ENCODE results near the gene AMMECR1L. TPM values are rescaled to one million over a fixed set of nuclear protein-coding genes. Genes with fewer than 3 reads are reported as not detected.
"Not testable (repeated sequence)": the region's sequence is repeated elsewhere in the genome, so short reads cannot be mapped to it uniquely, and the experiment has no call there.

Gene AMMECR1L
- polyA plus RNA-seq, 4 donors = 25.9 to 29.8 (median 26.9) TPM

DNA sequence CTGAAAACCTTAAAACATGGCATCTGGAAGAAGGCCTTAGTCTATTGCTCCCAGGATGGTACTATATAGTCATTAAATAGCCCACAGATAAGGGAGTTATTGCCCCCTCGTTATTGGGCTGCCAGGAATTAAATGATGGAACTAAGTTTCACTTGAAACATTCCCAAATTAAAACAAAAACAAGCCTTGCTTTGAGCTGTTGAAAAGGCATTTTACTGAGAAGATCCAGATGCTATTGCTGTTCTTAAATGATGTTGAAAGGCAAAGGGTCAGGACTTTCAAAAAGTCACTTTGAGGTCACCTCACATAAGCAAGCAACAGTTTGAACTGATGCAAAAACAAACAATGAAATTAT lies 2.0 kb upstream of the AMMECR1L start:
- DNase-seq (ENCODE audit: low read depth in 4 of 4, low spot score in 3 of 4) = peak in 1 of 4 donors; percentile 42

- DNase-seq (ENCODE audit: low read depth in 4 of 4, low spot score in 3 of 4) = no peak
These were observed 1.5 kb upstream of the AMMECR1L start for GRCh38 chr2:127887082-127887775.

- not testable (repeated sequence) for DNase-seq (ENCODE audit: low read depth in 4 of 4, low spot score in 3 of 4)
These were observed 808 bp upstream of the AMMECR1L start for GRCh38 chr2:127886593-127886935.

GRCh38 chr2:127884861-127885740 lies 655 bp downstream of the AMMECR1L start:
- DNase-seq (ENCODE audit: low read depth in 4 of 4, low spot score in 3 of 4) = not testable (repeated sequence)

DNA sequence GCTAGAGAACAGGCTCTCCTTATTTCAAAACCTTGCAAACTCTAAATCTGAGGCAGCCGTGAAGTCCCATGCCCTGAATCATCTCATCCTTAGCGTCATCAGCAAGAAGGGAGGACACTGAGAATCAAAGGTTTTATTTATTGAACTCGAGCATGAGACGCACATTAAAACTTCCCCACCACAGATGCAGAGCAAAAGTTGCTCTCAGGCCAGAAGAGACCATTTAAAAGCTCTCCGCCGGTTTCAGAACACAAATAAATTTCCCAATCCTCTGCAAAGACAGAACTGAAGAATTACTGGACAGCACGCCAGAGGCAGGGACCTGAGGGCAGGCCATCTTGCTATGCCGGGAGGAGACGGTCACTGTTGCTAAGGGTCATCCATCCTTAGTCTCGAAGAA lies 1.3 kb downstream of the AMMECR1L start:
- no peak for DNase-seq (ENCODE audit: low read depth in 4 of 4, low spot score in 3 of 4)

DNA sequence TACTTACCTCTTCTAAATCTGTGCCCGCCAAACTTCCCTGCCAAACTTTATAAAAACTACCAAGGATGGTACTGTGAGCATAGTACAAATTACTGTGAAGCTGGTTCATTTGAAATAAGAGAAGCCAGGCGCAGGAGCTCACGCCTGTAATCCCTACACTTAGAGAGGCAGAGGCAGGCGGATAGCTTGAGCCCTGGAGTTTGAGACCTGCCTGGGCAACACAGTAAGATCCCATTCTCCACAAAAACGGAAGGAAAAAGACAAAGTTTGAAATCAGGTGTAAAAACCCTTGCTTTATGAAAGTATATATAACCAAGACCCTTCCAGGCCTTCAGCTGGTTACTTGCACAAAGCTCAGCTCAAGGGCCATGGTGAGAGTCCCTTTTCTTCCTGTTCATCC lies 5.9 kb downstream of the AMMECR1L start:
- DNase-seq (ENCODE audit: low read depth in 4 of 4, low spot score in 3 of 4) = no peak

DNA sequence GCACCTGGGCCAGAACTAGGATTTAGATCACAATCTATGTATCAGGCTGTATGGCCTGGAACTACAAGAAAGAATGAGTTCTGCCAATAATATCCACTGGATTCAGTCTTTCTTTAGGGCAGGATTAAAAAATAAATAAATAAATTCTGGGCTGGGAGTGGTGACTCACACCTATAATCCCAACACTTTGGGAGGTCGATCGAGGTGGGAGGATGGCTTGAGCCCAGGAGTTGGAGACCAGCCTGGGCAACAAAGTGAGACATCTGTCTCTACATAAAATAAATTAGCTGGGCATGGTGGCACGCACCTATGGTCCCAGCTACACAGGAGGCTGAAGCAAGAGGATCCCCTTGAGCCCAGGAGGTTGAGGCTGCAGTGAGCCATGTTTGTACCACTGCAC lies 8.1 kb downstream of the AMMECR1L start:
- no peak for DNase-seq (ENCODE audit: low read depth in 4 of 4, low spot score in 3 of 4)

- no peak for DNase-seq (ENCODE audit: low read depth in 4 of 4, low spot score in 3 of 4)
These were observed 8.6 kb downstream of the AMMECR1L start for GRCh38 chr2:127877136-127877535.

GRCh38 chr2:127874378-127875269 lies 11.1 kb downstream of the AMMECR1L start:
- no peak for DNase-seq (ENCODE audit: low read depth in 4 of 4, low spot score in 3 of 4)

DNA sequence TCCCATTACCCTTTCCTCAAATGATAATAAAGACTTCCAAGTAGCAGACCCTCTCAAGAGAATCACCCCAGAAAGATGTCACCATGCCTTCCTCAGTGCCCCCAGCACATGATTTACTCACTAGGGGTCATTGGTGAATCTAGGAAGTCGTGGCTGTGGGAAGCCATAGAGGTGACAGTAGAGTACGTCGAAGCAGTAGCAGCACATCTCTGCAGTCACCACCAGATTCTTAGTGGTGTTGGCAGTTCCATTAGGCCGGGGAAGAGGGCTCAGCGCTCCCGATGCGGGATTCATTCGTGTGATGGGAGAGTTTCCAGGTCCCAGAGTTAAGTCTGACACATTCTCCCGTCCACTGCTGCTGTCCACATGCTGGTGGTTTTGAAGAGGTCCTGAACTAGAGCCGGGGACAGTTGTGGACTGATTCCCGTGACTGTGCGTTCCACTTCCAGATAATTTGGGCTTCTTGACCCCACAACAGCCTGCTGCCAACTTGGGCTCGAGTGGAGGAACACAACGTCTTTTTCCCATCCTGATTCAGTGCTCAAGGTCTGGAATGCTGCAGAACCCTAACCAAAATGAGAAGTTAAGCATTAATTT lies 12.0 kb downstream of the AMMECR1L start:
- no peak for DNase-seq (ENCODE audit: low read depth in 4 of 4, low spot score in 3 of 4)

DNA sequence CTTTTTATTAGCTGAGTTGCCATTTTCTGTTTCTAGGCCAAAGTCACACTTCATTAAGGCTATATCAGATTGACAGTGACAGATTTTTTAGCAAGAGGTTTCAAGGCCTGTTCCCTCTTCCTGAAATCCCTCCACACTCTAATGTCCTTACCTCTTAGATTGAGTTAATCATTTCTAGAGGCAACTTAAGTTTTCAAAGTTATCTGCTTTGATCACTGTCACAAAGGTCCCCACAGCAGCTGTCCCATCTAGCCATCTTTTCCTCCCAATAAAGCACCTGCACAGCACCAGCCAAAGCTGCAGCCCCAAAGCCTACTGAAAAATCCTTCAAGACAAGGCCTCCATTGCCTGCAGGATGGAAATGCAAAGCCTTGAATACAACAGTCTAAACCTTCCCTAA lies 13.4 kb downstream of the AMMECR1L start:
- DNase-seq (ENCODE audit: low read depth in 4 of 4, low spot score in 3 of 4) = no peak

GRCh38 chr2:127865926-127866325 lies 19.8 kb downstream of the AMMECR1L start:
- DNase-seq (ENCODE audit: low read depth in 4 of 4, low spot score in 3 of 4) = no peak

DNA sequence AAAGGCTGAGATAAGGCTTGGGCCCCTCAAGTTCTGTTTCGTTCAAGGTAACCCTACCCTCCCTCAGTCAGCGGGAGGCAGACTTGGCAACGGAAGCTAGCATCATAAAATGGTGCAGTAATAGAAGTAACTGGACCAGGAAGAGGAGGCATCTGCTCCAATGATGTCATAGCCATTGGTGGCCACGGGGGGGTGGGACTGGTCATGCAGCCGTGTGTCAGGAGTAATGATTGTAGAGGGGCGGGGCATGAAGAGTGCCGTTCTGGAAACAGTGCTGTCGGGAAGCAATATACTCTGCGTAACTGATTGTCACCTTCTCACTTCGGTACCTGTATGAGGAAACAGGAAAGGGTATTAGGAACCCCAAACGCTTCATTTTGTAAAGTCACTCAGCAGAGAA lies 20.9 kb downstream of the AMMECR1L start:
- DNase-seq (ENCODE audit: low read depth in 4 of 4, low spot score in 3 of 4) = no peak

DNA sequence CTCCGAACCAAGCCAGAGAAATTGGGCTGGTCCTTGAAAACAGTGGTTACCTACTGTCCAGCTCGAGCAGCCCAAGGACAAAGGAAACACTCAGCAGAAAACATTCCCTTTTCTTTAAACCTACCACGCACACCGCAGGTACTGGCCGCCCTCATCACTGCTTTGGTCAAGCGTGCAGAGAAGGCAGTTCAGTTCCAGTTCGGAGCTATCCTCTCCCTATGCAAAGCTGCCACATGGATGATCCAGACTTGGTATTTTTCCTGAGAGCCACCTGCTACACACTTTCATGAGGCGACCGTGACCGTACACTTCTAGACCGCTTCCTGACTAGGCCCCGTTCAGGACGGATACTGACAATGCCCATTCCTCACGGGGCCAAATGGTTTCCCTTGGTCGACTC lies 23.5 kb downstream of the AMMECR1L start:
- DNase-seq (ENCODE audit: low read depth in 4 of 4, low spot score in 3 of 4) = no peak

DNA sequence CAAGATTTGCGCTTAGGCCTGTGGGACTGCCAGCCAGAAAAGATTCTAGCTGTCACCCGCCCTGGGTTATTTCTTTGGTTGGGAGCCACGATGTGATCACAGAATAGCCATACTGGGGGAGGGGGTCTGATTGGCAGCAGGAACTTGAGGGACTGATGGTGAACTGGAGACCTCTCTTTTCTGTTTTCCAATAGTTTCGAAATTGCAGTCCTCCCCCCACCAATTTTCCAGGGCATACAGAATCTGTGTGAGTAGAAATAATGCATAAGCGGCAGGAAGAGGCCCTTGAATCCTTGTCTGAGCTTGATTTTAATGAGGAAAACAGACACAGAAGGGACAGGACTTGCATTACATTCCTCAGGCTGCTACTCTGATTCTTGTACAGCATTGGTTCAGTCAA lies 25.6 kb downstream of the AMMECR1L start:
- DNase-seq (ENCODE audit: low read depth in 4 of 4, low spot score in 3 of 4) = no peak

DNA sequence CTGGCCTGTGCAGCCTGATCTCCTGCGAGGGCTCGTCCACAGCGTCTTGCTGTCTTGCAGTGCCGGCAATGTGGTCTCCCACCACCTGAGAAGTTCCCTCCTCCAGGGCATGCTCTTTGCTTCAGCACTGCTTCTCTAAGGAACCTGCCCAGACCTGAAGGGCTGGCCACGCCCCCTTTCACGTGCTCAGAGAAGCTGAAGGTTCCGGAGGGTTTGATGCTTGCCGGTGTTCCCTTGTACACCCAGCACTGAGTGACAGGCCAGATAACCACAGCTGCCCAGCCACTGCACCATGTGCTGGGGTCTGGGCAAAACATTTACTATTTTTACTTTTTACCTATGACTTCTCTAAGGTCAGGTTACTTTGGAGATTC lies 26.1 kb downstream of the AMMECR1L start:
- peak in 2 of 4 donors; percentile 39 to 47 for DNase-seq (ENCODE audit: low read depth in 4 of 4, low spot score in 3 of 4)

DNA sequence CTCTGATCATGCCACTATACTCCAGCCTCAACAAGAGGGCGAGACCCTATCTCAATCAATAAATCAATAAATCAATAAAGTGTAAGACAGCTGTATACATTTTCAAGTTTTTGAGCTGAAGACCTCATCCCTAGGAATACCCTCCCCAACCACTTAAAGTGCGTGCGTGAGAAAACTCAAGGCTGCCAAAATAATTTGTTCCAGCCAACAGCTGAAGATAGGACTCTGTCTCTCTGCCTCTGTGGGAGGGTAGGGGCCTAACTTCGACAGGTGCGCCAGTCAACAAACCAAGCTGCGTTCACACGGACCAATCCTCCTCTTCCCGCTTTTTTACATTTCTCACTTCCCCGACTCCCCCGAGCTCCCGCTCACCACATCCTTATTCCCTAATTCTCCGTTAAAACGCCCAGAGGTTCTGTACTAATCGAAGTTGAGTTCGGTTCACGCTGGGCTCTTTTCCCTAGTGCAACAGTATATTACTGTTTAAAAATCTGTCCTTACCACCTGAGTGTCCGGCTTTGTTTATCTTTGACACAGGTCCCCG lies 28.4 kb downstream of the AMMECR1L start:
- no peak for DNase-seq (ENCODE audit: low read depth in 4 of 4, low spot score in 3 of 4)

DNA sequence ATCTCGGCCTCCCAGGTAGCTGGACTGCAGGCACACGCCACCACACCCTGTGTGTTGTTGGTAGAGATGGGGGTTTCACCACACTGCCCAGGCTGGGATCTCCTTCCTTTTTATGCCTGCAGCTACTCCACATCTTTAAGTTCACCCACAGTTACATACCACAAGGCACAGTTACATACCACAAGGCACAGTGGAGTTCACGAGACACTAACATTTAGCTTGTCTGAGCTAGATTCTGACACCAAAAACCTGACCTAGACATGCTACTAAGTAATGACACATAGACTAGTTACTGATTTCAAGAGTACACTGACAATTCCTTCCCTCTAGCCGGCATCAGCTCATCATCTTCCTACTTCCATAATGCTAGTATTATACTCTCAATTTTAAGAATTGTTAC lies 32.1 kb downstream of the AMMECR1L start:
- no peak for DNase-seq (ENCODE audit: low read depth in 4 of 4, low spot score in 3 of 4)

GRCh38 chr2:127852388-127852787 lies 33.4 kb downstream of the AMMECR1L start:
- no peak for DNase-seq (ENCODE audit: low read depth in 4 of 4, low spot score in 3 of 4)

- no peak for DNase-seq (ENCODE audit: low read depth in 4 of 4, low spot score in 3 of 4)
These were observed 37.8 kb downstream of the AMMECR1L start for GRCh38 chr2:127847931-127848330.

GRCh38 chr2:127844973-127845372 lies 40.8 kb downstream of the AMMECR1L start:
- no peak for DNase-seq (ENCODE audit: low read depth in 4 of 4, low spot score in 3 of 4)
